ENCODE data around the gene MED13L.
"Not testable (repeated sequence)": the region's sequence is repeated elsewhere in the genome, so short reads cannot be mapped to it uniquely, and the experiment has no call there.

MED13L gene

GRCh38 chr12:116050275-116050674, 227.2 kb downstream of the MED13L start:
- no peak for DNase-seq

DNA sequence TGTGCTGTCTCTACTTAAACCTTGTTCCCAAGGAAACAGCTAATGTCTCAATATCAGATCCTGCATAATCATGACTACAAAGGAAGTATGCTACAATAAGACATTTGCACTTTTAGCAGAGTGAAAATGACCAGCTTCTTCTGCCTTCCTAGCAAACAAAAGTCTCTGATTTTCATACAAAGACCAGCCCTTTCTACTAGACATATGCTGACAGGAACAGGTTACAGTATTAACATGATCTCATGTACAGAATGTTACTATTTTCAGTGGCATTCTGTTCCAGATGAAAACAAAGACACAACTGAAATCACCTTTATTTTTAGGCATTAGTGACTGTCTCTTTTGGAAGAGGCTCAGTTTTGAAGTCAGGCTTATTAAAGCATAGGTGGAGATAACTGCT, 228.6 kb downstream of the MED13L start:
- no peak for DNase-seq

DNA sequence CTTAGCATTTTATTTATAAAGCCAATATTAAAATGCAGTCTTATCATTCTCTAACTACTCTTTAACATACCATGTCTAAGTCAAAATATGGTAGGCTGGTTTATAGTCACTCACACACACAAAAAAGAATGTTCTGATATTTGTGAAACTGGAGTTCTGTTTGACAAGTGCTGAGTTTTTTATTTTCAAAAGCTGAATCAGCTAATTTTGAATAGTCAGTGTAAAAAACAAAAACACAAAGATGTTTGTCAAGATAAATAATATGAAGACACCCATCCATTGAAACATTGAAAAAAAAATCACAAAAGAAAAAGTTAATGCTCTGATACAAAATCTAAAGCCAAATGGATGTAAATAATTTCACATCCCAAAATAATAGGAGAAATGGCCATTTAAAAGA, 231.5 kb downstream of the MED13L start:
- no peak for DNase-seq

- DNase-seq, result no peak
These were observed 232.3 kb downstream of the MED13L start for GRCh38 chr12:116045150-116045549.

DNA sequence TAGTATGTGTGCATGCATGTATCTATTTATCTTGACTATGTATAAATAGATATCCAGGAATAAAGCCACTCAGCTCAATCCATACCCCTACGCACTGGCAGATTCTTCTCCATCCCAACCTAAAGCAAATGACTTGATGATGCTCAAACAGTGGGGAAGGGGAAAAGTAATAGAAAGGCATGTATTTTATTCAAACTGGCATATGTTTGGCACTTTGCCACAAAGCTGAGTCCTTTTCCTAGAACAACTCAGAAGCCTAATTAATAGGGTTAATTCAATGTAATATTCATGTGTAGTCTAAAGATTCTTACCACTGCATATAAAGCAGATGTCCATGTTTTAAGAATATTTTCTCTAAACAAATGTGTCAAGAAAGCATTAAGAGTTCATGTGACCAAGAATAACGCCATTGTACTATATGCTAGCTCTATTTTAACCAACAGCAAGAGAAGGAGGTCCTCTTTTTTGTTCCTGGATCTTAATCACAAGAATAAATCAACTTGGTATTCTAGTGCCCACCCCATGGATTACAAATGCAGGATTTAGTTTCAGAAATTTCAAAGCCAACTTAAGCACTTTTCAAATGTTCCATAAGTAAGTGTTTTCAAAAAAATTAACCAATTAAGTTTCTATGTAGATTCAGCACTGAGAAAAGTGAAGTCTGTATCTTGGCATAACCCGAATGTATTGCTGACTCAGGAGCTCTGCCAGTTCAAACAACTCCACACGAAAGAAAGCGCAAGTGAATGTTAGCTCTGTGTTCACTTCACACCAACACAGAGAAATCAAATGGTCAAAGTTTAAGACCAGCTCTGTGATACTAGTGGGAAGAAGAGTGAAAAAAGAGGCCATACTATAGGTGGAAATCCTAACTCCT, 233.6 kb downstream of the MED13L start:
- no peak for DNase-seq

DNA sequence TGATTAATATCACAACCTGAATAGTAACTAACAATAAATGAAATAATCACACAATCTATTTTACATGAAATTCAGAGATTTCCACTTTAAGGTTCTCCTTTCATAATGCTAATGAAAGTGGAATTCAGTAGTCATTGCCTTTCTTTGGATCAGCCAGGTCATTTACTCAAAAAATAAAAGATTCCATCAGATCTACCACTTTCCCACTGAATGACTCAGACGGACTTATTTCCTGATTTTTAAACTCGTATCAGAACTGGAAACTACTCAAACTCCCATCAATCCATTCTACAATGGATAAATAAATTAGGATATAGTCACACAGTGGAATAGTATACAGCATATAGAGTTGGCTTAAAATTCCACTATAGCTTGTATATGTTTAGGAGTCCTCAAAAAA, 237.1 kb downstream of the MED13L start:
- DNase-seq, result no peak

DNA sequence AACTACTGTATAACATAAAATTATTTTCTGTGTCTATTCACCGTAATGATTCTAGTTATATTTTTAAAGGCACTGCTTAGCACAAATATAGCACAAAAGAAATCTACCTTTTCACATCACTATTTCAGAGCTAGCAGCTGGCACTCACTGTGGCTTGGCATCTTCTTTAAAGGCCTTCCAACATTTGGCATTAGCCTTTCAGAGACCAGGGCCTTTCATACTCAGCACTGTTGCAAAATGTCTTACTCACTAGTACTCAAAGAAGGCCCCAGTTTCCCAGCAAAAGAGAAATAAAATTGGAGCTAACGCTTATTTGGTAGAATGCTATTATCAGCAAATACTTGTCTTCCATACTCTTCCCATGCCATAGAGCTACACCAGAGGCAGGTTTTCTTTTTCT, 238.4 kb downstream of the MED13L start:
- no peak for DNase-seq

- peak; percentile 55 for DNase-seq
These were observed 239.3 kb downstream of the MED13L start for GRCh38 chr12:116037941-116038837.

GRCh38 chr12:116033765-116034164, 243.7 kb downstream of the MED13L start:
- DNase-seq, result no peak

DNA sequence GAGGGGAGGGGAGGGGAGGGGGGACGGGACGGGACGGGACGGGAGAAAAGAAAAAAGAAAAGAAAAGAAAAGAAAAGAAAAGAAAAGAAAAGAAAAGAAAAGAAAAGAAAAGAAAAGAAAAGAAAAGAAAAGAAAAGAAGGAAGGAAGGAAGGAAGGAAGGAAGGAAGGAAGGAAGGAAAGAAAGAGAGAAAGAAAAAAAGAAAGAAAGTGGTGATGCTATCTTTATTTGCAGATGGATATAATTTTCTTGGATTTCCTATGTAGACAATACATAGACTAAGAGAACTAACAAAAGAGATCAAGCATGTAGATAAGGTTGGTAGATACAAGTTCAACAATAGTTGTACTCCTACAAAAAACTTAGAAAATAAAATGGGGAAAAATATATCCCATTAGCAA, 245.9 kb downstream of the MED13L start:
- not testable (repeated sequence) for DNase-seq

DNA sequence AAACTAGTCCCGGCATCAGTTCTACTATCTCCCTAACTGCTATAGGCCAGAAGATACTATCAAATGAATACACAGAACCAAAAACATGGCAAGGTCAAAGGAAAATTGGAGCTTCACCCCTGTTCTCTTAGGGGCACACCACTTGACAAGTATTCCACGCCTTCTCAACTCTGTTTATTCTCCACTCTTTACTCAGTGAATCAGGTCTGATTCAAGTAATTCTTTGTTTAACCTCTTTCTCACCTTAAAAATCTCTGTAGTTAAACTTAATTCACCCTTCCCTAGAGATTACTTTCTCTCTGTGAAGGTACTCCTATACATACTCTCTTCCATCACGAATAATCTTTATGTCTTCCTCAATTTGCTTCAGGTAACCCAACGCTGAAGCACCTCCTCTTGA, 248.9 kb downstream of the MED13L start:
- DNase-seq, result no peak

DNA sequence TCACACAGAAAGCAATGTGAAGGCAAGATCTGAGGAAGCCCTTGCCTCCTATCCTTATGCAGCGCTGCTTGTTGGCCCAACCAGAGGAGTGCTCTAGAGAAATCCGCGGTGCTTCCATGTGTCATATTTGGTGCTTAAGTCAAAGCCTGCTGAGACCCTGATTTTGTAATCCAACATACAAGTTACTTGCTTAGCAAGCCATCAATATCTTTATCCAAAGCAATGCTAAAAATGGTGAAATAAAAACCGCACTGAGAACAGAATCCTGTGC, 250.0 kb downstream of the MED13L start:
- no peak for DNase-seq

DNA sequence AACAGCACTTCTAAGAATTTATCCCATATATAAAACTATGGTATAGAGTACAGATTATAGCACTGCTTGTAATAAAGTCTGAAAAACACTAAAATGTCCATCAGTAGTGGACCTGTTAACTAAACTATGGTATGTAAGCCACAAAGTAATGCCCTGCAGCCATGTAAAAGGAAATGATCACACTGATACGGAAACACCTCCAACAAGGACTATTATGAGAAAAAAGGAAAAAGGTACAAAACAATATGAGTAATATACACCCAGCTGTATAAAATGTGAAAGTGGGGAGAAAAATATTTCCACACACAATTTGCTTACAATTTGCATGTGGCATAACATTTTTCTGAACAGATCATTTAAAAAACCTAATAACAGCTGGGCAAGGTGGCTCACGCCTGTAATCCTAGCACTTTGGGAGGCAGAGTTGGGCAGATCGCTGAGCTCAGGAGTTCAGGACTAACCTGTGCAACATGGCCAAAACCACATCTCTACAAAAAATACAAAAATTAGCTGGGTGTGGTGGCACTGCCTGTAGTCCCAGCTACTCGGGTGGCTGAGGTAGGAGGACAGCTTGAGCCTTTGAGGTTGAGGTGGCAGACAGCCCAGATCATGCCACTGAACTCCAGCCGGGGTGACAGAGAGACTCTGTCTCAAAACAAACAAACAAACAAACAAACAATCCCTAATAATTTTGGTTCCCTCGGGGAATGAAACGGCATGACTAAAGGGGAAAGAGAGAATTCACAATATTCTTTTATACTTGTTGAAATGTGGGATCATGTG, 250.5 kb downstream of the MED13L start:
- no peak for DNase-seq

- no peak for DNase-seq
These were observed 251.1 kb downstream of the MED13L start for GRCh38 chr12:116026346-116026745.

DNA sequence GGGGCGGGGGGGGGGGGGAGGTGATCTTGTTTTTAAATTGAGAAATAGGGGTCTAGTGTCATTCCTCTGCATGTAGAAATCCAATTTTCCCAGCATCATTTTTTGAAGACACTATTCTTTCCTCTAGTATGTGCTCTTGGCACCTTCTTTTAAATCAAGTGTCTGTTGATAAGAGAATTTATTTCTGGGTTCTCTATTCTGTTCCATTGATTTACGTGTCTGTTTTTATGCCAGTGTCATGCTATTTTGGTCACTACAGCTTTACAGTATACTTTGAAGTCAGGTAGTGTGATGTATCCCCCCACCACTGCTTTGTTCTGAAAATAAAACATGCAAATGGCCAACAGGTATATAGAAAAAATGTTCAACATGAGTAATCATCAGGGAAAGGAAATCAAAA, 252.7 kb downstream of the MED13L start:
- no peak for DNase-seq

- no peak for DNase-seq
These were observed 258.1 kb downstream of the MED13L start for GRCh38 chr12:116019415-116019814.

- DNase-seq, result no peak
These were observed 259.2 kb downstream of the MED13L start for GRCh38 chr12:116018282-116018681.

GRCh38 chr12:116015525-116015924, 262.0 kb downstream of the MED13L start:
- DNase-seq, result peak; percentile 65

- no peak for DNase-seq
These were observed 264.7 kb downstream of the MED13L start for GRCh38 chr12:116012757-116013156.

GRCh38 chr12:116011217-116011616, 266.3 kb downstream of the MED13L start:
- no peak for DNase-seq

DNA sequence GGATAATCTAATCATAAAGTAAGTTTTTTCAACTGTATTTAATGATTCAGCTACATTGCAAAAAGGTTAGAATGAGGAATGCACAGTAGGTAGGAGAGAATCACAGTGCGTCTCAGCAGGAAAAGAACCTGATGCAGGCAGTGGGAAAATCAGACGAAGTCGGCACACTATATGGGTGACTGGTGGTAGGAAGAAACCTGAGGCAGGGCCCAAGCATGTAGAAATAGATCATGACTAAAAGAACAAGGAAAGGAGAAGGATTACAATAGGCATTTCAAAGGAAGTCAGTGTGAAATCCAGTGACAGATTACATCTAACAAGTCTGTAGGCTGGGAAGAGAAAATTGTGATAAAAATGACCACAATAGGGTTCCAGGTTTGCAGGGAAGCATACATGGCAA, 267.0 kb downstream of the MED13L start:
- DNase-seq, result no peak

DNA sequence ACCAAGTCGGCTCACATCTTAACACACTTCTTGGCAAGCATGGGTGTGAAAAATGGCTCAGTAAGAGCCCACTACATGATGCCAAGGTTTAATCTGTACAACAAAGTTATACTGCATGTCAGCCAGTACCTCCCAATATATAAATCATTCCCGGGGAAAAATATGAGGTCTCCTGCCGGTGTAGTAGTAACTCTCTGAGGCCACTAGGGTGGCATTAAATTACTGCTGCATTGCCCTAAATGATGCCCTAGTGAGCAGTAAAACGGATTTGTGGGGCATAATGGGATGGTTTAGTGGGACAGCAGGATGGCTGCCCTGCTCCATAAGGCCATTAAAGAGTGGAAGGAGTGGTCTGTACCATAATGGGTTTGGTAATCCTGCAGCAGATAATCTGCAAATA, 267.7 kb downstream of the MED13L start:
- DNase-seq, result no peak

DNA sequence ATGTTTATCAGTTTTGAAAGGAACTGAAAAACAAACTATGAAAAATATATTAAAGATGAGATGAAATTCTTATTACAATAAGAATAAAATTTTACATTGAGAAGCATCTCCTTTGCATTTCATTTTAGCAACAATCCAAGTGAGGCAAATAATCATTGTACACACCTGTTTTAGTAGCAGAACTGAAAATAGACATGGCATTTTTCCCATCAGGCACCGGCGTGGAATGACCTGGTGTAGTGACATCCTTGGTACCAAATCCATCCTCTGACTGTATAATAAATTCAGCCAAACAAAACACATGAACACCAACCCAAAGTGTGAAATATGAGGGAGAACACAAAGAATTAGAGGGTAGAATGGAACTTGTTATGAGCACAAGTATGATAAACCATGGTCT, 271.4 kb downstream of the MED13L start:
- no peak for DNase-seq
